DMS153 treated with DMSO at 0.1 percent for 48 hours (cell line): ENCODE measurements around the gene HHIP.

Source experiments
- DNase-seq: peaks from one replicate; lab custom pipeline; 2025; ENCODE audit not compliant: unreplicated experiment; lab: John Stamatoyannopoulos, UW

The HHIP gene

DNA sequence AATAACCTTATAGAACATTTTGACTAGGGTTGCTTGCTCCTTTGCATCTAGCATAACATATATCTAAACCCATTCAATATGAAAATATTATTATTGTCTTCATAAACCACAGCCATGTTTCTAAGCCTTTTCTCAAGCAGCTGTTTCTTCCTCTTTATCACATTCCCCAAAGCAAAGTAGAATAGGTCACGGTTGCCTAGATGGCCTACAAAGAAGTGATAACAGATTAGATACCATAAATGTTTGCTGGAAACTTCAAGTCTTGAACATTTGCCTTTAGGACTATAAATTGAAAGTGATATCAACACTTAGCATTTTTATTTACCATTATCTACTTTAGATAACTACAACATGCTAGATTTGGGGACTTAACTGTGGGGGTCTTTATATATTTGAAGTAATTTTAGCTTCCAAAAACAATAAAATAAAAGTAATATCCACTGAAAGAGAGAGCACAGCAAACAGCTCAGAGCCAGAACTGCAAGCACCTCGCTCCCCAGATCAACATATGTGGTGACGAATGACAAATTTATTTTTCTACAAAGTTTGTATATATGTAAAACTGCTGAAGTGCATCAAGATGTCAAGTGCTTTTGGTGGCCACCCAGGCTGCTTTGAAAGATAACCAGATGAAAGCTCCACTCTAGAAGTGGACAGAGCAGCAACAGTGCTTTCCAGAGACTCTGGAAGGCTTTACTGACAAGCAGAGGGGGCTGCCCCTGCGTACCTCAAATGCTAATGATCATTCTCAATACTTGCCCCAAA is 8.0 kb downstream of the HHIP start:
- DNase-seq = no peak

DNA sequence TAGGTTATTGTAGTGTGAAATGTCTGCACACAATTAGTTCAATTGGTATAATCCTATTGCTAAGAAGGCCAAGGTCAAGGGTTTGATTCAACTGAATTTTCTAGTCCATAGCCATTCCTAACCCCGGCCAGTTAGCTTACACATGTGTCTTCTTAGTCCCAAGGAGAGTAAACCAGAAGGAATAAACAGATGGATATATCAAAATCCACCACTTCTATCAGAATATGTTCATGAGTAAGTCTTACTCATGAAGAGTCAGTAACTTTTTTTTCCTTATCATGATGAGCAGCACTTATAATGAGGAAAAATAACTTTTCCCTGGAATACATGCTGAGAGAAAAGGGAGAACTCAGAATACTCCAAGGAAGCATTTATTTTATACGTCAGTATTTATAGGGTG is 9.5 kb downstream of the HHIP start:
- no peak for DNase-seq

DNA sequence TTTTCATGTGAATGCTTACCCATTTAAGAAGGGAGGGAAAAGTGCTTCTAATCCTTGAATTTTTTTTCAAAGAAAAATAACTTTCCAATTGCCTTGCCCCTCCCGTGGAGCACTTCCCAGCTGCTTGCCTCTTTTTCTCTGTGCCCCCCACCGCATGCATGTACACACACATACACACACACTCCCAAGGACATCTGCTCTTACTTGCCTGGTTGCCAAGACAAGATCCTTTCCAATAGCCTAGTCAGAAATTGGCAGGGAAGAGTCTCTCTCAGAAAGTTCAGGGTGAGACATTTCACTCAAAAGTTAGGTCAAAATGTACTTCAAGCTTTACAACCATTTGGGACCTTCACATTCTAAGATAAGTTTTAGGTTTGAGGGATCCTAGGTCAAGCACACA is 10.9 kb downstream of the HHIP start:
- DNase-seq = no peak

DNA sequence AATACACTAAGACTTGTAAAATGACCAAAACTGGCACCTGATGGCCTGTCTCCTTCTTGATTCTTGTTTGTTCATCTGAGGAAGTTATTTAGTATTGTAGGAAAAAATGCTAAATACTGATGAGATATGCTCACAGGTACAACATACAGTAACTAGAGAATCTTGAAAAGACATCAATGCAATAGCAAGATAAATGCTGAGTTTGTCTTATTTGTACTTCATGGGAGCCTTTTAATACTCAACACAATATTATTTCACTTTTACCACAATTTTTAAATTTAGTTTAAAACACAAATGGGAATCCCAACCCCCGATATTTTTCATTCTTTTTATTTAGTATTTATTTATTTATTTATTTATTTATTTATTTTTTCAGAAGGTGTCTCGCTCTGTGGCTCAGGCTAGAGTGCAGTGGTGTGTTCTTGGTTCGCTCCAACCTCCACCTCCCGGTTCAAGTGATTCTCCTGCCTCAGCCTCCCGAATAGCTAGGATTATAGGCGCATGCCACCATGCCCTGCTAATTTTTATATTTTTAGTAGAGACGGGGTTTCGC is 12.1 kb downstream of the HHIP start:
- DNase-seq = no peak

DNA sequence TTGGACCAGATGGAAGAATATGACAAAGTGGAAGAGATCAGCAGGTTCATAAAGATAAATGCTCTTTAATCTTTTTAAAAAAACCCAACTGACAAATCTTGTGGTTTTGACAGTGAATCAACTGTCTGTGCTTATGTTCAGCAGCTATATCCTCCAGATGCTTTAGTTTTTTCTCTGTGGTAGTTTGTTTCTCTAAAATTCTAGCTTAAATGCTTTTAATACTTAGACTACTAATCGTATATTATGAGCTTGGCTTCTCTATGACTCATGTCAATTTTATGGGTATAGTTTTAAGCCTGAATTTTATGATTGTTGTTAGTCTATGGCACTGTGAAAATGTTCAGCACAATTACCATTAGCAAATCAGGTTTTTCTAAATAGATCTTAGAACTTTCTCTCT is 12.9 kb downstream of the HHIP start:
- DNase-seq = no peak

DNA sequence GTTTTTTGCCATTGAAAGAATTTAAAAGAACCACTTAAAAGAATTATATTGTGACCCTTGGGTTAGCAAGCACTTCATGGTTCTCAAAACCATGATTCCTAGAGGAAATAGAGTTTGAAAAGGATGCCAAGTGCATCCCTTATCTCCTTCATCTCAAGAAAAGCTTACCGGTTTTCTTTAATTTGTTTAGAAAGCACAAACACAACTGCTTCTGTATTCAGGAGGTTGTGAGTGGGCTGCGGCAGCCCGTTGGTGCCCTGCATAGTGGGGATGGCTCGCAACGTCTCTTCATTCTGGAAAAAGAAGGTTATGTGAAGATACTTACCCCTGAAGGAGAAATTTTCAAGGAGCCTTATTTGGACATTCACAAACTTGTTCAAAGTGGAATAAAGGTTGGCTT is 13.5 kb downstream of the HHIP start:
- no peak for DNase-seq

DNA sequence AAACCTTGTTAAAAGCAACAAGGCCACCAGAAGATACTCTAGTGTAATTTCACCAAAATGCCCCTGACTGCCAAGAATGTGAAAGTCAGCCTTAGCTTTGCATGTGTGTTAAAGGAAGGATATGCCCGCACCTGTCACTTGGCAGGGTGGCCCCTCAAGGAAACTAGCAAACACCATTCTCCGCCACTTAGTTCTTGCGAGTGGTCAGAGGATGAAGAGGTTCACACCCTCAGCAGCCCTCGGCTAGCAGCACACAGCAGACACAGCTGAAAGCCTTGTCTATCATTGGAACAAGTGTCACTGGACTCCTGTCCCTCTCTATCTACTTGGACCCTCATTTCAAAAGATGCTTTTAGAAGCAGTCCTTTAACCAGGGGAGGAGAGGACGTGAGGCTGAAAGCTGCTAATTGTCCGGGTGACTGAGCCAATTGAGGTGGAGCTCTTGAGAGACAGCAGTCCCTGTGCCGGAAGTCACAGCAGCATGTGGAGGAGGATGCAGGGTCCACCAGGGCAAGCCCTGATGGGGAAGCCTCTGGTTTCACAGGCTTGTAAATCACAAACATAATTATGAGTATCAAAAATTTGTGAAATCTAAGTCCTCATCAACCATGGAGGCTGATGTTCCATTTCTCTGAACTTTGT is 18.0 kb downstream of the HHIP start:
- DNase-seq = no peak

DNA sequence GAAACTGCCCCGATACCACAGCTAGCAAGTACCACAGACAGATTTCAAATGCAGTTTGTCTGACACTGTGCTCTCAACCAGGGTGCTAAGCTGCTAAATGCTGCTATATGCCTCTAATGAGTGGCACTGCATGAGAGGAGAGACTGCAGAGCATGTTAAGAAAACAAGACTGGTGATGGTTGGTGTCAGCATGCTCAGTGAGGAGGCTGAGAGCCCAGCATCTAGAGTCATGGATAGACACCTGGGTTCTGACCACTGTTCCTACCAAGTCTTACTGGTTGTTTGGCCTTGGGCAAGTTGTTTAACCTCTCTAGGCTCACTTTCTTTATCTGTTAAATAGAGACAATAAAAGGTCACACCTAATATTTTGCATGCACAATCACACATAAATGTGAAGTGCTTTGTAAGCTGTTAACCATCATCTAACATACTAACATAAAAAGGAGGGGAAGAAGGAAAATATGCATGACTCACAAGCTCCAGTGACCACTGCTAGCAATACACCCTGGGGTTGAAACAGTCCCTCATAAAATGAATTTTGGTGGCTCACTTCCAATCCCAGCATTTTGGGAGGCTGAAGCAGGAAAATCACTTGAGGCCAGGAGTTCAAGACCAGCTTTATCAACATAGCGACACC is 20.7 kb downstream of the HHIP start:
- DNase-seq = no peak

DNA sequence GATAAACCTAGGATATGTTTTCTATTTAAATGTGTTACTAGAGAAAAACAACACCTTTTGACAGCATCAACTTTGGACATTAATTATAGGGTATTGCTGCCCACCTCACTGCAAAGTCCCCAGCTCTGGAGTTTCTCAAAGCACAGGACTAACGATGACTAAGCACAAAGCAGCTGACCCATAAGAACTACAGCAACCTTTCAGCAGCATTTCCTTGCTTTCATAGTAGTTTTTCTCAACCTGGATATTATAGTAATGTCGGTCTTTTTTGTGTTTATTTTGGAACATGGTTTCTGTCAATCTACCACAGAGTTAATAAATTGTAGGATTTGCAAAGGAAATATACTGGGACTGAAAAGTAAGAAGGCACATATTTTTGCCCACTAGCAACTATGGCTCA is 21.5 kb downstream of the HHIP start:
- DNase-seq = no peak

DNA sequence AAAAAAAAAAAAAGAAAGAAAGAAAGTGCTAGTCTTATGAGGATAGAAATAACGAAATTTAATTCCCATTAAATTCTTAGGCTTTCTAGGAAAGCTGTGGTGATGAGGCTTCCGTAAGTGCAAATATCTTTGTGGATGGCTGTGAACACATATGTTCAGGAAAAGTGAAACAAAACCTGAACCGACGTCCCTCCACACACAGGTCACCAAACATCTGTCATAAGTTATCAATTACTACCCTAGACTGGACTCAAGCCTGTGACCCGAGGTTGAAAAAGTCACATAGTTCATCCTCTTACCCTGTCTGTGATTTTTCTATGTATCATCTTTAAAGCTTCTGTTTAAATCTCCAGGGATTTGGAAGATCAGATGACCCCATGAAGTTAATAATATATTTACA is 24.8 kb downstream of the HHIP start:
- no peak for DNase-seq

DNA sequence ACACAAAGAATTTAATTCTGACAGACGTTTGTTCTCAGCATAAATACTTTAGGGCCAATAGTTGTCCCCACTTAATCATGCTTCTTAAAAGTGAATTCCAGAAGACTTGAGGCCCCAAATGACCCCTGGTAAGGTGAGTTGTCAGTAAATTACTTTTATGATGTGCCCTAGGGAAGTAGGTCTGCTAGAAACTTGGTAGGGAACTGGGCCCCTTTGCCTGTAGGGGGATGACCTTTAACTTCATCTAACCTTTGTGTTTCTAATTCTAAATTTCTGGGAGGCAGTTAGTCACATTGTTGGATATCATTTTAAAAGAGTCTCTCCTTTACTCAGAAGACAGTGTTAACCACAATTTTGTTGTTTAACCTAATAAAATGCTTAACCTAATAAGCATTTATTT is 28.8 kb downstream of the HHIP start:
- no peak for DNase-seq

DNA sequence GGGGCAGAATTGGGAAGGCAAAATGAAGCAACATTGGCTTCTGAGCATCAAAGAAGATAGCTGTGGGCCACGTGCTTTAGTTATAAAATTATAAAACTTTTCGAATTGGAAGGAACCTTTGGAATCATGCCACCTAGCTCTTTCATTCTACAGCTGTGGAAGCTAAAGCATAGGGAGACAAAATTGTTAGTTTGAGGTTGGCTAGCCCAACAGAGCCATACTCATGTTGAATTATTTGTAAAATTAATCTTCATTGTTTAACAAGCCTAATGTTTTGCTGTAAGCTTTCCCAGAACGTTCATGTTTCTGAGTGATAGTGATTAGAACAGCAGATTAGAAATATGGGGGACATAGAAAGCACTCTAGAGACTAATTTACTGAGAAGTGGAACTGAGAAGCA is 35.9 kb downstream of the HHIP start:
- no peak for DNase-seq

DNA sequence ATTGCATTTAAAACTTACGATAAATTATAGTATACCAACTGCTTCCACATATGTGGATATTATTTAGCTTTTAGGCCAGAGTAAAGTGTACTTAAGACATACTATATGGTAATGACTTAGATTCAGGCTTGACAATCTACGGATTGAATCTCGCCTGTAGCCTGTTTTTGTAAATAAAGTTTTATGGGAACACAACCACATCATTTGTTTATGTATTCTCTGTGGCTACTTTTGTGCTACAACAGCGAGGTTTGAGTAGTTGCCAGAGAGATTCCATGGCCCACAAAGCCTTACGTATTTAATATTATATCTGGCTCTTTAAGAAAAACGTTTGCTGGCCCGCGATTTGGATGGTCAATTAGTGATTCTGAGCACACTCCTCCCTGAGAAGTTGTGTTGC is 37.6 kb downstream of the HHIP start:
- DNase-seq = no peak

DNA sequence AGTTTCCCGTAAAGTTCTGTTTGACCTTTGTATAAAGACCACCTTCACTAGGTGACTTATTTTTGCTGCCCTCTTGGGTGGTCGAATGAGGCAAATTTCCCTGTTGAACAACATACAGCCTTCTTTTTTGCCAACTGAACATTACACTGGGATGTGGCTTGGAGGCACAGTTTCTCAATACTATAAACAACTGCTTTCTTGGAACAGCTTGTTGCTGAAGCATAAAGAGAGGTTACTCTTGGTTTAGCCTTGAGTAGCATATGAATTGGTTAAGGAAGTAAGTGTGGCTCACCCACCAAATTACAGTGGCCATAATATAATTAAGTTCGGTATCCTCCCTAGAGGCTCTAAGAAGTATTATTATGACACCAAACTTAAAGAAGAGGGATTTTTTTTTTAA is 40.0 kb downstream of the HHIP start:
- DNase-seq = no peak

DNA sequence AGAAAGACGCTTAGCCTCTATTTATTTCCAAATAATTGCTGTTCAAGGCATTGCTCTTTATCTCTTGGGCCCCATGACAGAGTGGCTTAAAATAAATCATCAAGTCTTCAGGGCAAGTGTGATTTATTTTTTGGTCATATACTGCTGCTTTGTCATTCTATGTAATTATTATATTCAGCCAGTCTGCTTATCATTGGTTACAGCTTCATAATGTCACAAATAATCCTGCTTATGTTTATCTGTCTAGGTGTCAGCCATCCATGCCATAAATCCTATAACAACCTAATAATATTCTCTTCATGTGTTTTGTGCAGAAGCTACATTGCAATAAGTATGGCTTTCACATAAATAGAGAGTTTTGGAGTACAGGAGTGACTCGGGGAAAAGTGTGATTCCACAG is 41.0 kb downstream of the HHIP start:
- no peak for DNase-seq

DNA sequence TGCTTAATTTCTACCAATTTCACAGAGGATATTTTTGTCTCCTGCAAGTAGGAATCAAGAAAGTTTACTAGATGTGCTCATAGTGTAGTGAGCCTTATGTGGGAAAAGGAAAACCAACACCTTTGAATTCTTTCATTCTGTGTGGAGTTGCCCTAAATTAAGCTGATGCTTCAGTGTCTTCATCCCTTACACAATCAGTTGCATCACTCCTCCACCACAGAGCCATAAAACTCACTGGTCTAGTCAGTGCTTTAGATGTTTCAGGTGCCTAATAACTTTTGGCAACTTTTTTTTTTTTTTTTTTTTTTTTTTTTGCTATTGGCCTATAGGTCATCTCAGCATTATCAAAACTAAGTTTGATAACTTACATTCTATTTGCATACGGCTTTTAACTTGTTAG is 41.5 kb downstream of the HHIP start:
- no peak for DNase-seq

DNA sequence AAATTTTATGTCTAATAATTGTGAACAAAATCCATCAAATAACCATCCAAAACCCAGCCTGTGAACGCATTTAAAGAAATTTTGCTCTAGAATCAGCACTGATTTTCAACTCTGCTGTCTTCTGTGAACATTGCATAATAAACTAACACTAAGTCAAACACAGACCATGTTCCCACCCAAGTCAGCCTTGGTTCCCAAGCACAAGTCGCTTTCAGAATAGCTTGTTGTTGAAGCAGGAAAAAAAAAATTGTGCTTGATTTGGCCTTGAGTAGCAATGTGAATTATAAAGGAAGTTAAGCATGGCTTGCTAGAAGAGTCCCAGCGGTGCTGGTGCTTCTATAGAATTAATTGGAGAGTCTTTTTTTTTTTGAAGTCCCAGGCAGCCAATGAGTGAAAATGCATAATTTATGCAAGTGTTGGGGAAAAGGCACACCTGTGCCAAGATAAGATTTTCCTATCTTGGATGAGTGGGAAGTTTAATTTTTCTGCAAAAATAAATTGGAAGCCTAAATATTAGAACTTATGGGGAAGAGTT is 42.1 kb downstream of the HHIP start:
- DNase-seq = no peak

DNA sequence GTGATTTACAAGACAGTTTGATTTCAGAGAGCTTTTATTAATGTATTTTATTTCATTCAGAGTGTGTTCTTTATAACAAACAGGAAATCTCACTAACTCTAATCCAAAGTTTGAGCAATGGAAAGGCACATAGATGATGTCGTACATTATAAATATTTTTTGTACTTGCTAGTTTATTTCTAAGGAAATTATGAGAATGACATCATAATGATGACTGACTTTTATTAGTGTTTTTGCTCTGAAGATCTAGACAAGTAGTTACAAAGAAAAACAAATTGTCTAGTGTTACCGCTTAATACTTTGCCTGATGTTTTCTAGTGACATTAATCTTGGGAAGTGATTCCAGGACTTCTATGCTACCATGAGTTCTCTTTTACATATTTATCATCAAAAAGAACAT is 43.2 kb downstream of the HHIP start:
- no peak for DNase-seq

DNA sequence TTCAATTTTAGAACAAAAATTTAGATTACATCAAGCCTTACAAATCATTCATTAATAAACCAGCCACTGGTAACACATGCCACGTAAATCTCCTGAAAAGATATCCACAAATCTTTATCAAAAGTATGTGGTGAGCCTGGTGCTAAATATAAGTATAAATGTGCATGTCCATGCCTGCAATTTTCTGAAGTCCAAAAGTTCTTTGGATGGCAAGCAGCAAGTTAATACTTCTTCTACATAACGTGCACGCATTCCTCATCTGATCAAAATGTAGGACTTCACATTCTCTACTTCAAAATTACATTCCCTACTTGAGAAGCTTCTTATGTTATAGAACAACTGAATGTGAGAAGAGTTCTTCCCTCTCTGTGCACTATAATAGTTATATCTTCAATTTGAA is 49.8 kb downstream of the HHIP start:
- DNase-seq = no peak

DNA sequence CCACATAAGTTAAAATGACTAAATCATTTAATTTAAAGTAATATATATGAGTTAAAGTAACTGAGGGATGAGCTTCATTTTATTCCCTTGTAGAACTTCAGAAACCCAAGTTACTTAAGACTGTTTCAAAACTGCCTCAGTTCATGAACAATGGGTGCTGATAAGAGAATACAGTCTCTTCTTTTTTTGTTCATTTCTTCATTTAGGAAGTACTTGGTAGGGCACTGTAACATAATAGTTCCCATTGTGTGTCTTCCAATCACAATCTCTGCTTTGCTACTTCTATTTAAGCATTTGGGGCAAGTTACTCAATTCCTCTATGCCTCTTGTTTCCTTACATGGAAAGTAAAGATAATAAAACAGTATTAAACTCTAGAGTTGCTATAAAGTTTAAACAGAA is 50.4 kb downstream of the HHIP start:
- no peak for DNase-seq

DNA sequence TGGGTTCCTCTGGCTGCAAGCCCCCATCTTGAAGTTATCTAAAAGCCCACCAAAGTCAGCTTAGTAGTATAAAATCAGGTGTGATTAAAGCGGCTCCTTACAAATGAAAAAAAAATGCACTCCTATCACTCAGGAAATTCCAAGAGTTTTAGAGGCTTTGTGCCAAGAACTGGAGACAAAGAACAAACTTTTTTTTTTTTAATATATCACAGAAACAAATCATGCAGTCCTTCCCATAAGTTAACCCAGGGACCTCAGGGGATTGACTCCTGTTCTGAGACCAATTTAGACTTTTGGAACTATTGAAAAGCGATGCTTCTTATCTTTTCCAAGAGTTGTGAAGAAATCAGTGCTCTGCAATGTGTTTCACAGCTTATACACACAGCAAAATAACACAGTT is 53.6 kb downstream of the HHIP start:
- DNase-seq = no peak

DNA sequence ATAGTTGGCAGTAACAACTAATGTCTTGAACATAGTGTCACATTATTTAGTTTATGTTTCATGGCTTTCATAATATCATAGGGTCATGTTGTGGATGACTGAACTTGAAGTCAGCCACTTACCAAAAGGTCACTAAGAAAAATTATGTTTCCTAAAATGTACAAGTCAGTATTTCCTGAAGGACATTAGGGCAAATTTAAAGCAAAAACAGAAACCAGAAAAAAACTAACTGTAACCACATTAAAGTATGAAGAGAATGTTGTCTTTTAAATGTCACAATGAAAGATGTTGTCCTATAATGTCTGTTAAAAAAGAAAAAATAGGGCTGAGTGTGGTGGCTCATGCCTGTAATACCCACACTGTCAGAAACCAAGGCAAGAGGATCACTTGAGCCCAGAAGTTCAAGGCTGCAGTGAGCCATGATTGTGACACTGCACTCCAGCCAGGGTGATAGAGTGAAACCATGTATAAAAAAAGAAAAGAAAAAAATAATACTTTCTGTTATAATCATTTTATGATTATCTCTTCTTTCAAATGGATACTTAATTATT is 55.8 kb downstream of the HHIP start:
- DNase-seq = no peak
